H1 (cell line): ENCODE results near the gene SLC22A31. TPM values are rescaled to one million over a fixed set of nuclear protein-coding genes. Genes with fewer than 3 reads are reported as not detected.

Experiments
- CTCF ChIA-PET: fragments of 300-600 bp; sonication (Branson Sonifier 250); formaldehyde crosslinking; loops from one replicate; lab custom pipeline; 2021; ENCODE audit not compliant: partially characterized antibody; lab: Charles Lee
- POLR2A ChIA-PET: fragments of 300-600 bp; sonication (Branson Sonifier 250); formaldehyde crosslinking; loops from one replicate; lab custom pipeline; 2021; ENCODE audit warnings: inconsistent platforms; ENCODE audit not compliant: partially characterized antibody; lab: Charles Lee
- DNase-seq, 2 experiments: peaks; one replicate each; pipeline versions ENCODE4 v3.0.0 to v3.0.0-alpha.2; 2010 to 2022; ENCODE audit warnings: low spot score in 2 of 2, low read depth in 1 of 2, mixed read lengths in 1 of 2
- FAIRE-seq: peaks from 2 replicates; lab custom pipeline; 2011; peaks lifted over from hg19 to GRCh38; lab: Jason Lieb, UNC
- H2AFZ ChIP-seq: 2 replicates; pipeline ENCODE4 v1.8.1; 2012; ENCODE audit warnings: low read length, inconsistent platforms
- H2AK5ac ChIP-seq: 2 replicates; pipeline ENCODE4 v1.6.1; 2013; ENCODE audit warnings: low read depth, low read length
- H2BK120ac ChIP-seq: replicated peaks from 2 replicates; pipeline ENCODE3; 2013; ENCODE audit warnings: low read depth, low read length, inconsistent platforms
- H2BK12ac ChIP-seq: 2 replicates; pipeline ENCODE4 v1.6.1; 2013; ENCODE audit warnings: low read depth, low read length
- H2BK15ac ChIP-seq: 2 replicates; pipeline ENCODE4 v1.6.1; 2013; ENCODE audit warnings: low read length
- H2BK20ac ChIP-seq: 2 replicates; pipeline ENCODE4 v1.6.1; 2013; ENCODE audit warnings: low read length
- H2BK5ac ChIP-seq: 2 replicates; pipeline ENCODE4 v1.6.1; 2013; ENCODE audit warnings: low read depth, low read length
- H3K14ac ChIP-seq: 2 replicates; pipeline ENCODE4 v1.6.1; 2013; ENCODE audit warnings: inconsistent platforms; ENCODE audit not compliant: insufficient read length
- H3K18ac ChIP-seq: 2 replicates; pipeline ENCODE4 v1.6.1; 2013; ENCODE audit warnings: low read length; ENCODE audit errors: extremely low read depth
- H3K23ac ChIP-seq: 2 replicates; pipeline ENCODE4 v1.6.1; 2013; ENCODE audit warnings: inconsistent platforms; ENCODE audit not compliant: insufficient read length
- H3K23me2 ChIP-seq: 2 replicates; pipeline ENCODE4 v1.6.1; 2013; ENCODE audit warnings: low read depth, low read length
- H3K27ac ChIP-seq: 2 replicates; pipeline ENCODE4 v1.6.1; 2011; ENCODE audit warnings: low read depth, low read length, inconsistent platforms
- H3K27me3 ChIP-seq, 4 experiments: replicated peaks in 1 of 4; 1 replicate in 1 of 4; 2 replicates in 3 of 4; pipeline versions ENCODE4 v1.6.1 to v1.8.1; 2011 to 2013; ENCODE audit warnings: low read length in 3 of 4, mild to moderate bottlenecking in 3 of 4, inconsistent platforms in 2 of 4, mixed read lengths in 2 of 4, moderate library complexity in 1 of 4; ENCODE audit not compliant: control insufficient read depth in 3 of 4, insufficient read depth in 3 of 4; ENCODE audit errors: extremely low read depth in 1 of 4
- H3K36me3 ChIP-seq, 4 experiments: 2 replicates each; pipeline versions ENCODE4 v1.6.1 to v1.8.1; 2011 to 2013; ENCODE audit warnings: mild to moderate bottlenecking in 4 of 4, low read length in 3 of 4, moderate library complexity in 2 of 4, control low read depth in 1 of 4, inconsistent platforms in 1 of 4; ENCODE audit not compliant: insufficient read depth in 4 of 4, control insufficient read depth in 2 of 4
- H3K4ac ChIP-seq: replicated peaks from 2 replicates; pipeline ENCODE3; 2013; ENCODE audit warnings: low read length, low read depth, mixed read lengths, inconsistent platforms; ENCODE audit not compliant: insufficient read length
- H3K4me1 ChIP-seq, 4 experiments: replicated peaks in 1 of 4; 1 replicate in 1 of 4; 2 replicates in 3 of 4; pipeline versions ENCODE4 v1.6.1 to v1.8.1; 2011 to 2013; ENCODE audit warnings: low read length in 3 of 4, inconsistent platforms in 2 of 4, mixed read lengths in 1 of 4; ENCODE audit not compliant: insufficient read depth in 4 of 4, control insufficient read depth in 3 of 4
- H3K4me2 ChIP-seq, 2 experiments: 2 replicates each; pipeline versions ENCODE4 v1.6.1 to v1.8.1; 2011 to 2013; ENCODE audit warnings: low read depth in 2 of 2, low read length in 2 of 2, control low read depth in 1 of 2, inconsistent platforms in 1 of 2, mild to moderate bottlenecking in 1 of 2; ENCODE audit not compliant: insufficient read depth in 1 of 2
- H3K4me3 ChIP-seq, 4 experiments: fragments of 200-600, 300-600 bp in 1 of 4; sonication (generic), shearing (Covaris generic), sonication (Bioruptor Twin) in 1 of 4; 2 replicates each; pipeline versions ENCODE4 v1.5.1 to v1.8.1; 2011 to 2016; ENCODE audit warnings: low read length in 4 of 4, low read depth in 3 of 4, control low read depth in 2 of 4, inconsistent platforms in 2 of 4, mild to moderate bottlenecking in 2 of 4, mixed read lengths in 1 of 4, moderate library complexity in 1 of 4; ENCODE audit not compliant: insufficient read depth in 2 of 4; ENCODE audit errors: extremely low read depth in 1 of 4
- H3K56ac ChIP-seq: replicated peaks from 2 replicates; pipeline ENCODE3; 2013; ENCODE audit warnings: low read depth, mild to moderate bottlenecking, mixed read lengths, low read length, inconsistent platforms; ENCODE audit not compliant: insufficient read length
- H3K79me1 ChIP-seq: 2 replicates; pipeline ENCODE4 v1.6.1; 2013; ENCODE audit warnings: low read depth, low read length, control low read depth
- H3K79me2 ChIP-seq, 2 experiments: 2 replicates each; pipeline versions ENCODE4 v1.6.1 to v1.8.1; 2012 to 2013; ENCODE audit warnings: low read length in 2 of 2, mild to moderate bottlenecking in 2 of 2, inconsistent platforms in 1 of 2; ENCODE audit not compliant: insufficient read depth in 2 of 2, control insufficient read depth in 1 of 2
- H3K9ac ChIP-seq, 4 experiments: replicated peaks in 1 of 4; 1 replicate in 1 of 4; 2 replicates in 3 of 4; pipeline versions ENCODE4 v1.6.1 to v1.8.1; 2011 to 2013; ENCODE audit warnings: low read depth in 3 of 4, low read length in 3 of 4, control low read depth in 2 of 4, mild to moderate bottlenecking in 2 of 4, moderate library complexity in 2 of 4, inconsistent platforms in 1 of 4; ENCODE audit errors: extremely low read depth in 1 of 4
- H3K9me3 ChIP-seq, 2 experiments: 2 replicates each; pipeline versions ENCODE4 v1.6.1 to v1.8.1; 2012 to 2013; ENCODE audit warnings: mild to moderate bottlenecking in 2 of 2, moderate library complexity in 2 of 2, control low read depth in 1 of 2, inconsistent platforms in 1 of 2, low read depth in 1 of 2, low read length in 1 of 2, mixed read lengths in 1 of 2; ENCODE audit not compliant: insufficient read depth in 2 of 2
- H4K20me1 ChIP-seq, 2 experiments: replicated peaks in 1 of 2; 2 replicates each; pipeline versions ENCODE3 to v1.8.1; 2011 to 2013; ENCODE audit warnings: inconsistent platforms in 2 of 2, low read length in 2 of 2, mild to moderate bottlenecking in 1 of 2; ENCODE audit not compliant: insufficient read depth in 2 of 2, control insufficient read depth in 1 of 2
- H4K5ac ChIP-seq: 2 replicates; pipeline ENCODE4 v1.6.1; 2013; ENCODE audit warnings: low read length, low read depth, mixed read lengths, inconsistent platforms; ENCODE audit not compliant: insufficient read length
- H4K8ac ChIP-seq: 2 replicates; pipeline ENCODE4 v1.8.0; 2013; ENCODE audit warnings: mild to moderate bottlenecking, moderate library complexity, low read length, inconsistent platforms; ENCODE audit not compliant: insufficient read depth; ENCODE audit errors: extremely low read depth
- H4K91ac ChIP-seq: replicated peaks from 2 replicates; pipeline ENCODE3; 2013; ENCODE audit warnings: low read length, mixed read lengths, inconsistent platforms; ENCODE audit not compliant: insufficient read length
- CTBP2 ChIP-seq: IDR thresholded peaks from 2 replicates; pipeline ENCODE4 v1.7.0; 2011; ENCODE audit warnings: borderline replicate concordance, mild to moderate bottlenecking, moderate library complexity, mixed read lengths, low read length; ENCODE audit not compliant: insufficient read depth, insufficient read length
- EGR1 ChIP-seq: IDR thresholded peaks from 2 replicates; pipeline ENCODE4 v1.6.1; 2011; ENCODE audit warnings: low read depth, low read length, borderline replicate concordance
- EP300 ChIP-seq, 2 experiments: IDR thresholded peaks; 1 replicate in 1 of 2; 2 replicates in 1 of 2; pipeline ENCODE4 v1.6.1; 2011 to 2012; ENCODE audit warnings: low read depth in 2 of 2, low read length in 2 of 2, mild to moderate bottlenecking in 2 of 2, borderline replicate concordance in 1 of 2, inconsistent platforms in 1 of 2, moderate library complexity in 1 of 2
- GABPA ChIP-seq: IDR thresholded peaks from 2 replicates; pipeline ENCODE4 v1.6.1; 2011; ENCODE audit warnings: mild to moderate bottlenecking, low read length, moderate library complexity, borderline replicate concordance; ENCODE audit not compliant: insufficient read depth
- JUND ChIP-seq: IDR thresholded peaks from 2 replicates; pipeline ENCODE4 v1.6.1; 2011; ENCODE audit warnings: mild to moderate bottlenecking, improper control_type of control experiment, low read length
- PHF8 ChIP-seq: fragments of 200-600 bp; sonication (generic); conservative IDR thresholded peaks from 2 replicates; pipeline ENCODE4 v1.7.1; 2012; ENCODE audit warnings: low read depth, mild to moderate bottlenecking, inconsistent platforms, low read length, moderate library complexity
- RFX5 ChIP-seq: IDR thresholded peaks from 2 replicates; pipeline ENCODE4 v1.6.1; 2011; ENCODE audit warnings: low read depth, low read length, improper control_type of control experiment, borderline replicate concordance
- SIN3A ChIP-seq, 2 experiments: IDR thresholded peaks in 1 of 2; conservative IDR thresholded peaks in 1 of 2; 2 replicates each; pipeline ENCODE4 v1.6.1; 2011 to 2012; ENCODE audit warnings: low read length in 2 of 2, improper control_type of control experiment in 1 of 2, low read depth in 1 of 2, mild to moderate bottlenecking in 1 of 2
- SIRT6 ChIP-seq: IDR thresholded peaks from one replicate; pipeline ENCODE4 v1.7.1; 2012; ENCODE audit warnings: low read length, inconsistent platforms
- SIX5 ChIP-seq: IDR thresholded peaks from 2 replicates; pipeline ENCODE4 v1.6.1; 2011; ENCODE audit warnings: mild to moderate bottlenecking, low read depth, low read length
- SRF ChIP-seq: IDR thresholded peaks from 2 replicates; pipeline ENCODE4 v1.6.1; 2011; ENCODE audit warnings: mild to moderate bottlenecking, low read depth, low read length, moderate library complexity
- TEAD4 ChIP-seq: IDR thresholded peaks from 2 replicates; pipeline ENCODE4 v1.6.1; 2012; ENCODE audit warnings: low read depth, low read length, inconsistent platforms, mixed read lengths
- whole genome bisulfite sequencing, 2 experiments: shearing (Covaris generic) in 1 of 2; methylation state at CpG; one replicate each; pipeline versions ENCODE4 v1.1.6 to v1.1.7; 2013 to 2015; ENCODE audit warnings: low lambda C conversion rate in 2 of 2, mixed read lengths in 2 of 2, inconsistent platforms in 1 of 2, low coverage in 1 of 2, missing lambda C conversion rate in 1 of 2; ENCODE audit not compliant: insufficient replicate concordance in 2 of 2, insufficient coverage in 1 of 2, insufficient read length in 1 of 2; ENCODE audit errors: extremely low coverage in 1 of 2, missing lambda C conversion rate in 1 of 2; 5-methylcytosine and 5-hydroxymethylcytosine counted together
- polyA plus RNA-seq, 7 experiments: library from polyadenylated mRNA; depleted of rRNA in 3 of 7; stranded (reverse) in 5 of 7; unstranded in 2 of 7; fragments of >200 nt in 5 of 7; fragments of 200-250 nt in 2 of 7; gene quantifications; 1 replicate in 5 of 7; 2 replicates in 1 of 7; 4 replicates in 1 of 7; pipeline versions ENCODE4 v1.2.1 to v1.2.3, GENCODE V29; 2011 to 2013; ENCODE audit warnings: missing spikeins in 2 of 7, mixed read lengths in 2 of 7
- total RNA-seq: library from RNA; stranded (reverse); fragmentation: NEBNext Ultra II Directional; extraction: Animal tissue kit (Norgen Biotek cat#: 25700); gene quantifications from 2 replicates; pipeline ENCODE4 v1.2.1, GENCODE V29; 2021

The SLC22A31 gene
- total and polyA plus RNA-seq, 2 of the 8 experiments (the other 6 are each of a cell fraction or from before 2014, with no cell fraction given), result 7.7 to 10.6 TPM

GRCh38 chr16:89193576-89194293, 6.6 kb downstream of the SLC22A31 start:
- Histone ChIP-seq H2BK15ac (no peak overlapping the region), H2BK120ac (no peak overlapping the region), H3K27ac (no peak overlapping the region), H2AFZ (no peak overlapping the region; the same call in 1 of the 2 replicates), H4K5ac (no peak overlapping the region), H3K18ac (no peak overlapping the region), H2BK12ac (no peak overlapping the region), H3K4me1 (no peaks in the 10 kb centered on the region; a peak in 2 of 7 replicates), H3K23ac (no peak overlapping the region), H3K4ac (no peak overlapping the region), H3K23me2 (peaks cover 6% of the 10 kb centered on the region; the same call in 1 of the 2 replicates), H3K79me1 (no peaks in the 10 kb centered on the region), H2BK20ac (no peak overlapping the region), H3K4me2 (peak overlapping the region; percentile 56 to 70), H3K56ac (no peak overlapping the region), H4K91ac (no peak overlapping the region), H4K20me1 (peaks cover 2 to 6% of the 10 kb centered on the region in 2 experiments), H3K79me2 (no peaks in the 10 kb centered on the region), H3K14ac (no peak overlapping the region), H2AK5ac (no peak overlapping the region), H2BK5ac (no peak overlapping the region; the same call in 1 of the 2 replicates), H3K27me3 (peaks cover 0 to 9% (median 6%) of the 10 kb centered on the region in 4 experiments; a peak in 6 of 7 replicates), H4K8ac (no peak overlapping the region), H3K36me3 (no peaks in the 10 kb centered on the region), H3K4me3 (peak overlapping the region in 1 of 4 experiments; percentile 56; a peak in 2 of 8 replicates), H3K9ac (no peak overlapping the region), H3K9me3 (no peaks in the 10 kb centered on the region; a peak in 1 of 4 replicates)
- FAIRE-seq, result no peak
- ChIA-PET CTCF (interaction anchor here (1.6 to 1.9 kb wide), 2 partner anchors 20 to 26 kb away, joined by 4 to 7 read pairs; no protein-coding TSS in a partner anchor), POLR2A (interaction anchor here (1.0 kb wide), 1 partner anchor 24 kb away, joined by 3 read pairs; the partner anchor contains the start of gene ZNF778)
- peak in 1 of 2 experiments; percentile 60 for DNase-seq
- 79% methylated on average over 32 of the region's 38 CpGs; no CpG with 5 or more reads in 1 of the 2 experiments for WGBS, 2 experiments
- TF ChIP-seq CTBP2 (no peak), PHF8 (no peak), SIRT6 (no peak), EGR1 (no peak), RFX5 (no peak), GABPA (no peak), EP300 (IDR thresholded peaks at IDR 0.05; ENCODE audit: borderline replicate concordance in 1 of 2, low read depth in 2 of 2, low read length in 2 of 2) (no peak), SRF (no peak), SIN3A (conservative IDR thresholded peaks at IDR 0.05 in 1 of 2, IDR thresholded peaks at IDR 0.05 in 1 of 2; ENCODE audit: low read depth in 1 of 2, low read length in 2 of 2) (no peak), JUND (no peak), TEAD4 (no peak), SIX5 (no peak)
